ENCODE measurements around the gene SUPT7L. TPM values are rescaled to one million over a fixed set of nuclear protein-coding genes. Genes with fewer than 3 reads are reported as not detected.
"Not testable (repeated sequence)": the region's sequence is repeated elsewhere in the genome, so short reads cannot be mapped to it uniquely, and the experiment has no call there.

The SUPT7L gene
- total and polyA plus RNA-seq, 4 donors: 22.0 to 40.0 (median 26.7) TPM

- H3K9ac ChIP-seq (ENCODE audit: insufficient read depth in 1 of 2, low read length in 2 of 2): no peak overlapping the region
- no peaks in the 10 kb centered on the region for H3K9me3 ChIP-seq (ENCODE audit: control insufficient read depth in 4 of 4, insufficient read depth in 3 of 4, low read length in 3 of 4)
- no peak overlapping the region for H3K4me3 ChIP-seq
- WGBS, 2 donors: 96 to 97% methylated on average over 5 of the region's 5 CpGs
- no peak overlapping the region for H3K27ac ChIP-seq (ENCODE audit: low read depth in 1 of 2, low read length in 1 of 2)
- peaks cover 34 to 50% (median 41%) of the 10 kb centered on the region in 4 donors for H3K36me3 ChIP-seq (ENCODE audit: control insufficient read depth in 4 of 4, insufficient read depth in 4 of 4, low read length in 4 of 4)
- DNase-seq: no peak
- TF ChIP-seq CTCF (IDR thresholded peaks at IDR 0.05; ENCODE audit: control extremely low read depth, extremely low read depth): no peak
- H3K4me1 ChIP-seq (ENCODE audit: control insufficient read depth in 5 of 5, insufficient read depth in 5 of 5, low read length in 5 of 5): no peaks in the 10 kb centered on the region
- no peak for ATAC-seq (ENCODE audit: insufficient read depth, low FRiP score)
- no peaks in the 10 kb centered on the region for H3K27me3 ChIP-seq (ENCODE audit: control insufficient read depth in 3 of 3, insufficient read depth in 3 of 3, low read length in 2 of 3)
These were observed 26.6 kb downstream of the SUPT7L start for GRCh38 chr2:27636766-27637165.

DNA sequence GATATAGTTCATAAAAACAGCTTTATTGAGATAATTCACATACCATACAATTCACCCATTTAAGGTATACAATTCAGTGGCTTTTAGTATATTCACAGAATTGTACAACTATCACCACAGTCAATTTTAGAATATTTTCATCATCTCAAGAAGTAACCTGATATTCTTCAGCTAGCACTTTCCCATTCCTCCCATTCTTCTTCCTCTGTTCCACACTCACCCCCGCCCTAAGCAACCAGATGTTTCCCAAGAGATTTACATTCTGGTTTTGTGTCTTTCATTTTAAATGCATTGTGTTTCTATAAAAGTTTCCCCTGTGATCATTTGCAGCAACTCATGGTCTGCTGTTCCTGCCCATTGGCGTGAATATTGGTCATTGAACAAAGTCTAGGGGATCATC, 29.1 kb downstream of the SUPT7L start:
- peaks cover 0 to 6% (median 0%) of the 10 kb centered on the region in 5 donors for H3K4me1 ChIP-seq (ENCODE audit: control insufficient read depth in 5 of 5, insufficient read depth in 5 of 5, low read length in 5 of 5)
- peaks cover 26 to 40% (median 32%) of the 10 kb centered on the region in 4 donors for H3K36me3 ChIP-seq (ENCODE audit: control insufficient read depth in 4 of 4, insufficient read depth in 4 of 4, low read length in 4 of 4)
- no peak overlapping the region for H3K4me3 ChIP-seq
- H3K9me3 ChIP-seq (ENCODE audit: control insufficient read depth in 4 of 4, insufficient read depth in 3 of 4, low read length in 3 of 4): no peaks in the 10 kb centered on the region
- ATAC-seq (ENCODE audit: insufficient read depth, low FRiP score) (no peak), DNase-seq (no peak)
- no peak overlapping the region for H3K27ac ChIP-seq (ENCODE audit: low read depth in 1 of 2, low read length in 1 of 2)
- WGBS, 2 donors: 98 to 99% methylated on average over 2 of the region's 2 CpGs
- no peak overlapping the region for H3K9ac ChIP-seq (ENCODE audit: insufficient read depth in 1 of 2, low read length in 2 of 2)
- no peaks in the 10 kb centered on the region for H3K27me3 ChIP-seq (ENCODE audit: control insufficient read depth in 3 of 3, insufficient read depth in 3 of 3, low read length in 2 of 3)
- no peak for TF ChIP-seq CTCF (IDR thresholded peaks at IDR 0.05; ENCODE audit: control extremely low read depth, extremely low read depth)

DNA sequence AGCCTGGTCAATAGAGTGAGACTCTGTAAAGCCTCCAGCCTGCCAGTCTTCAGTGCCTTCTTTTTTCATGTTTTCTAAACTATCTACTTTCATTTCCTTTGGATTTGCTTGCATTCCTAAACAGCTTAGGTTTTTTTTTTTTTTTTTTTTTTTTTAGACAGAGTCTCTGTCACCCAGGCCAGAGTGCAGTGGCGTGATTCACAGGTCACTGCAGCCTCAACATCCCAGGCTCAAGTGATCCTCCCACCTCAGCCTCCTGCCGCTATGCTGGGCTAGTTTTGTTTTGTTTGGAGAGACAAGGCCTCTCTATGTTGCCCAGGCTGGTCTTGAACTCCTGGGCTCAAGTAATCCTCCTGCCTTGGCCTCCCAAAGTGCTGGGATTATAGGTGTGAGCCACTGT, 33.2 kb downstream of the SUPT7L start:
- DNase-seq; ATAC-seq (ENCODE audit: insufficient read depth, low FRiP score); H3K27ac ChIP-seq (ENCODE audit: low read depth in 1 of 2, low read length in 1 of 2); H3K27me3 ChIP-seq (ENCODE audit: control insufficient read depth in 3 of 3, insufficient read depth in 3 of 3, low read length in 2 of 3); H3K9ac ChIP-seq (ENCODE audit: insufficient read depth in 1 of 2, low read length in 2 of 2); H3K4me3 ChIP-seq; H3K9me3 ChIP-seq (ENCODE audit: control insufficient read depth in 4 of 4, insufficient read depth in 3 of 4, low read length in 3 of 4): not testable (repeated sequence)
- Histone ChIP-seq H3K4me1 (ENCODE audit: control insufficient read depth in 5 of 5, insufficient read depth in 5 of 5, low read length in 5 of 5) (peaks cover 0 to 11% (median 7%) of the 10 kb centered on the region in 5 donors), H3K36me3 (ENCODE audit: control insufficient read depth in 4 of 4, insufficient read depth in 4 of 4, low read length in 4 of 4) (peaks cover 10 to 23% (median 20%) of the 10 kb centered on the region in 4 donors)
- 95 to 98% methylated on average over 2 of the region's 2 CpGs for WGBS, 2 donors

- peaks cover 0 to 11% (median 7%) of the 10 kb centered on the region in 5 donors for H3K4me1 ChIP-seq (ENCODE audit: control insufficient read depth in 5 of 5, insufficient read depth in 5 of 5, low read length in 5 of 5)
- H3K27me3 ChIP-seq (ENCODE audit: control insufficient read depth in 3 of 3, insufficient read depth in 3 of 3, low read length in 2 of 3): no peaks in the 10 kb centered on the region
- TF ChIP-seq CTCF (IDR thresholded peaks at IDR 0.05; ENCODE audit: control extremely low read depth, extremely low read depth): no peak
- H3K9ac ChIP-seq (ENCODE audit: insufficient read depth in 1 of 2, low read length in 2 of 2): peak within 1 kb of the TSS; percentile 65 to 88
- ATAC-seq (ENCODE audit: insufficient read depth, low FRiP score) (peak; percentile 95), DNase-seq (peak; percentile 84 to 88 (median 88))
- H3K9me3 ChIP-seq (ENCODE audit: control insufficient read depth in 4 of 4, insufficient read depth in 3 of 4, low read length in 3 of 4): no peaks in the 10 kb centered on the region
- peak within 1 kb of the TSS; percentile 77 for H3K4me3 ChIP-seq
- H3K27ac ChIP-seq (ENCODE audit: low read depth in 1 of 2, low read length in 1 of 2): peak within 1 kb of the TSS; percentile 65 to 76
- WGBS, 2 donors: 1% methylated on average over 44 of the region's 44 CpGs
- H3K36me3 ChIP-seq (ENCODE audit: control insufficient read depth in 4 of 4, insufficient read depth in 4 of 4, low read length in 4 of 4): peaks cover 2 to 16% (median 13%) of the 10 kb centered on the region in 4 donors
These were observed 34.4 kb downstream of the SUPT7L start, which contains the start of the genes CCDC121 and GPN1 for GRCh38 chr2:27628767-27629709. Gene CCDC121 (minus strand): TSS chr2:27629012. CDS start chr2:27627799, 1,213 bp downstream. Gene GPN1 (plus strand): TSS chr2:27629050. CDS start chr2:27629059, 9 bp downstream.

Data from lung (tissue), 12 donors.